ENCODE data around the gene ANKHD1.

ANKHD1 gene

GRCh38 chr5:140497897-140498296, 96.3 kb downstream of the ANKHD1 start:
- TF ChIP-seq CTCF (IDR thresholded peaks at IDR 0.05), result no peak

- TF ChIP-seq CTCF (IDR thresholded peaks at IDR 0.05), result no peak
Measured at GRCh38 chr5:140498591-140498990, 97.0 kb downstream of the ANKHD1 start.

GRCh38 chr5:140502834-140503233, 101.2 kb downstream of the ANKHD1 start:
- no peak for TF ChIP-seq CTCF (IDR thresholded peaks at IDR 0.05)

GRCh38 chr5:140509898-140510297, 108.3 kb downstream of the ANKHD1 start:
- no peak for TF ChIP-seq CTCF (IDR thresholded peaks at IDR 0.05)

GRCh38 chr5:140513124-140513523, 111.5 kb downstream of the ANKHD1 start:
- no peak for TF ChIP-seq CTCF (IDR thresholded peaks at IDR 0.05)

GRCh38 chr5:140524003-140524402, 122.4 kb downstream of the ANKHD1 start:
- no peak for TF ChIP-seq CTCF (IDR thresholded peaks at IDR 0.05)

GRCh38 chr5:140540227-140540626, 138.6 kb downstream of the ANKHD1 start:
- no peak for TF ChIP-seq CTCF (IDR thresholded peaks at IDR 0.05)

GRCh38 chr5:140542972-140543371, 141.3 kb downstream of the ANKHD1 start:
- no peak for TF ChIP-seq CTCF (IDR thresholded peaks at IDR 0.05)

Data from LNCAP (cell line).